HG03520 (cell line): Measurements from ENCODE around the gene DOLPP1.

Experiments
- ATAC-seq: cut with Tn5 transposase; IDR thresholded peaks from one replicate; pipeline ENCODE4 v1.9.1; 2021; ENCODE audit warnings: mild to moderate bottlenecking, moderate library complexity; ENCODE audit not compliant: unreplicated experiment

Gene DOLPP1

GRCh38 chr9:129093602-129094386 is 12.9 kb downstream of the DOLPP1 start:
- no peak for ATAC-seq

GRCh38 chr9:129094387-129095169 is 13.7 kb downstream of the DOLPP1 start:
- no peak for ATAC-seq

GRCh38 chr9:129095170-129095667 is 14.3 kb downstream of the DOLPP1 start:
- no peak for ATAC-seq

GRCh38 chr9:129095908-129096307 is 15.0 kb downstream of the DOLPP1 start:
- no peak for ATAC-seq

GRCh38 chr9:129097671-129098306 is 16.9 kb downstream of the DOLPP1 start:
- no peak for ATAC-seq

- no peak for ATAC-seq
These were observed 17.4 kb downstream of the DOLPP1 start for GRCh38 chr9:129098328-129098727.

- ATAC-seq: no peak
These were observed 19.7 kb downstream of the DOLPP1 start for GRCh38 chr9:129100383-129101169.

- ATAC-seq: no peak
These were observed 20.4 kb downstream of the DOLPP1 start for GRCh38 chr9:129101279-129101678.

- no peak for ATAC-seq
These were observed 21.2 kb downstream of the DOLPP1 start for GRCh38 chr9:129102095-129102525.

- ATAC-seq: no peak
These were observed 22.1 kb downstream of the DOLPP1 start for GRCh38 chr9:129102791-129103594.

- no peak for ATAC-seq
These were observed 22.7 kb downstream of the DOLPP1 start for GRCh38 chr9:129103595-129103965.

- ATAC-seq: no peak
These were observed 23.1 kb downstream of the DOLPP1 start for GRCh38 chr9:129104051-129104450.

- no peak for ATAC-seq
These were observed 25.2 kb downstream of the DOLPP1 start for GRCh38 chr9:129105857-129106694.

GRCh38 chr9:129107651-129108050 is 26.7 kb downstream of the DOLPP1 start:
- no peak for ATAC-seq

- no peak for ATAC-seq
These were observed 27.3 kb downstream of the DOLPP1 start for GRCh38 chr9:129108083-129108804.

GRCh38 chr9:129108805-129109536 is 28.1 kb downstream of the DOLPP1 start:
- ATAC-seq: no peak

GRCh38 chr9:129109537-129109903 is 28.6 kb downstream of the DOLPP1 start:
- ATAC-seq: no peak
